Pericardium fibroblast (primary cell): ENCODE measurements around the gene NOX5. TPM values are rescaled to one million over a fixed set of nuclear protein-coding genes. Genes with fewer than 3 reads are reported as not detected.

Source experiments
- total RNA-seq: library from RNA; depleted of rRNA; stranded (reverse); fragments of >200 nt; gene quantifications from 2 replicates; pipeline ENCODE4 v1.2.3, GENCODE V29; 2015

Gene NOX5, protein sequence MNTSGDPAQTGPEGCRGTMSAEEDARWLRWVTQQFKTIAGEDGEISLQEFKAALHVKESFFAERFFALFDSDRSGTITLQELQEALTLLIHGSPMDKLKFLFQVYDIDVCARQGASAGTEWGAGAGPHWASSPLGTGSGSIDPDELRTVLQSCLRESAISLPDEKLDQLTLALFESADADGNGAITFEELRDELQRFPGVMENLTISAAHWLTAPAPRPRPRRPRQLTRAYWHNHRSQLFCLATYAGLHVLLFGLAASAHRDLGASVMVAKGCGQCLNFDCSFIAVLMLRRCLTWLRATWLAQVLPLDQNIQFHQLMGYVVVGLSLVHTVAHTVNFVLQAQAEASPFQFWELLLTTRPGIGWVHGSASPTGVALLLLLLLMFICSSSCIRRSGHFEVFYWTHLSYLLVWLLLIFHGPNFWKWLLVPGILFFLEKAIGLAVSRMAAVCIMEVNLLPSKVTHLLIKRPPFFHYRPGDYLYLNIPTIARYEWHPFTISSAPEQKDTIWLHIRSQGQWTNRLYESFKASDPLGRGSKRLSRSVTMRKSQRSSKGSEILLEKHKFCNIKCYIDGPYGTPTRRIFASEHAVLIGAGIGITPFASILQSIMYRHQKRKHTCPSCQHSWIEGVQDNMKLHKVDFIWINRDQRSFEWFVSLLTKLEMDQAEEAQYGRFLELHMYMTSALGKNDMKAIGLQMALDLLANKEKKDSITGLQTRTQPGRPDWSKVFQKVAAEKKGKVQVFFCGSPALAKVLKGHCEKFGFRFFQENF
- under 0.01 TPM in 1 of 2 replicates, not detected in the other for total RNA-seq

DNA sequence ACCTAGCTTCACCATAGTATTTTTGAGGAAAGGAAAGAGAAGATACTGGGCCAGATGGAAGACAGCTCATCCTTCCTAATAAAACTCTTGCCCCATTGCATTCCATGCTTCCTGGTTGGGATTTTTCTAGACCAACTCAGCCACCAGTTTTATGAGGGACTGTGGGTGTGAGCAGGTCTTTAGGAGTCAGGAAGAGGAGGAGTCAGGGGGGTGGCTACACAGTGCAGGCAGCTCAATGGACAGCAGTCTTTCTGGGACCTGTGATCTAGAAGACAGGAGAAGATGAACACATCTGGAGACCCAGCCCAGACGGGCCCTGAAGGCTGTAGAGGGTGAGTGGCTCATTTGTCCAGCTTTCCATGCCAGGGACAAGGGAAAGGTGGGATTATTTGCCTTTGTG is at the start of gene NOX5:
TSS of gene NOX5 (plus strand) at position 242 of the 400 bp plus-strand sequence. CDS start at position 283, 41 bp downstream.

Other genes with a start within 250 kb of the NOX5 start
- gene ANP32A, start 193.8 kb upstream of the NOX5 start, total RNA-seq: 28.8 and 50.5 TPM in 2 replicates
- gene SPESP1, start 84.2 kb upstream of the NOX5 start, total RNA-seq: 3.7 and 4.8 TPM in 2 replicates
- gene GLCE, start 145.9 kb downstream of the NOX5 start, total RNA-seq: 10.8 and 14.5 TPM in 2 replicates